ENCODE data around the gene RASSF5. TPM values are rescaled to one million over a fixed set of nuclear protein-coding genes. Genes with fewer than 3 reads are reported as not detected.

RASSF5 gene
- total RNA-seq, 1 experiment from 2014 or later, result 0.75 TPM

DNA sequence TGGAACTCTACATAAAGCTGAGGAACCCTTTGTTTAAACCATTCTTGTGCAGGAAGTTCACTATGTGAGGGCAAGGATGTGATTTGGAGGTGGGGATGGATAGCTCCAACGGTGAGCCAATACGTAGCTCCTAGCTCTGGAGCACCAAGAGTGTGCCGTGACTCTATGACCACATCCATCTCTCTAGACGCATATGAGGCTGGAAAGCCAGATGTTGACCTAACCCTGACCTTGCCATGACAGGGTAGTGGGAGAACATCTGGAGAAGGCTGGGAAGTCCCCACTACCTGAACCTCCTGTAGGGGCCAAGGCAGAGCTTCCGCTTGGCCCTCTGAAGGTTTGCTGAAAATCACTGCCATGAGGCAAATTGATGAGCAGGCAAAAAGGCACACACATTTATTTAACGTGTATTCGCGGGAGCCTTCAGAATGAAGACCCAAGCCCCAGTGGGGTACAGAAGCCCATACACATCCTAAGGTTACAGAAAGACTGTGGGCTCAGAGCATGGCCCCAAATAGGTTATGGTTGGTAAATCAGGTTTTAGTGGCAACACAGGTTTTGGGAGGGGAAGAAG lies 61.5 kb downstream of the RASSF5 start:
- no peak for DNase-seq (ENCODE audit: low spot score)
- Histone ChIP-seq H3K4me3 (ENCODE audit: low read depth, low read length, poor library complexity, severe bottlenecking) (no peak overlapping the region), H3K27ac (ENCODE audit: low read depth, low read length, poor library complexity, severe bottlenecking) (no peak overlapping the region), H3K27me3 (replicated peaks; ENCODE audit: insufficient read depth, low read depth, low read length, poor library complexity) (no peaks in the 10 kb centered on the region), H3K4me1 (ENCODE audit: insufficient read depth, low read length, poor library complexity, severe bottlenecking) (no peaks in the 10 kb centered on the region), H3K9me3 (ENCODE audit: low read depth, low read length, poor library complexity, severe bottlenecking) (no peaks in the 10 kb centered on the region), H3K36me3 (ENCODE audit: insufficient read depth, low read length, poor library complexity, severe bottlenecking) (no peaks in the 10 kb centered on the region)
- no TSS peak for BruUV-seq (replicated peaks)
- ChIA-PET POLR2A (ENCODE audit: low non-redundant PET) (no interaction called here), CTCF (no interaction called here)
- intact Hi-C loops (cut with micrococcal nuclease; ENCODE audit: unreplicated experiment), result no loop called here
- TF ChIP-seq, protein P1, sequence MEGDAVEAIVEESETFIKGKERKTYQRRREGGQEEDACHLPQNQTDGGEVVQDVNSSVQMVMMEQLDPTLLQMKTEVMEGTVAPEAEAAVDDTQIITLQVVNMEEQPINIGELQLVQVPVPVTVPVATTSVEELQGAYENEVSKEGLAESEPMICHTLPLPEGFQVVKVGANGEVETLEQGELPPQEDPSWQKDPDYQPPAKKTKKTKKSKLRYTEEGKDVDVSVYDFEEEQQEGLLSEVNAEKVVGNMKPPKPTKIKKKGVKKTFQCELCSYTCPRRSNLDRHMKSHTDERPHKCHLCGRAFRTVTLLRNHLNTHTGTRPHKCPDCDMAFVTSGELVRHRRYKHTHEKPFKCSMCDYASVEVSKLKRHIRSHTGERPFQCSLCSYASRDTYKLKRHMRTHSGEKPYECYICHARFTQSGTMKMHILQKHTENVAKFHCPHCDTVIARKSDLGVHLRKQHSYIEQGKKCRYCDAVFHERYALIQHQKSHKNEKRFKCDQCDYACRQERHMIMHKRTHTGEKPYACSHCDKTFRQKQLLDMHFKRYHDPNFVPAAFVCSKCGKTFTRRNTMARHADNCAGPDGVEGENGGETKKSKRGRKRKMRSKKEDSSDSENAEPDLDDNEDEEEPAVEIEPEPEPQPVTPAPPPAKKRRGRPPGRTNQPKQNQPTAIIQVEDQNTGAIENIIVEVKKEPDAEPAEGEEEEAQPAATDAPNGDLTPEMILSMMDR (conservative IDR thresholded peaks at IDR 0.05; ENCODE audit: low read depth, low read length), result no peak
- TF ChIP-seq EZH2 (IDR thresholded peaks at IDR 0.05; ENCODE audit: borderline replicate concordance, low read depth, low read length, poor library complexity, severe bottlenecking), result no peak

DNA sequence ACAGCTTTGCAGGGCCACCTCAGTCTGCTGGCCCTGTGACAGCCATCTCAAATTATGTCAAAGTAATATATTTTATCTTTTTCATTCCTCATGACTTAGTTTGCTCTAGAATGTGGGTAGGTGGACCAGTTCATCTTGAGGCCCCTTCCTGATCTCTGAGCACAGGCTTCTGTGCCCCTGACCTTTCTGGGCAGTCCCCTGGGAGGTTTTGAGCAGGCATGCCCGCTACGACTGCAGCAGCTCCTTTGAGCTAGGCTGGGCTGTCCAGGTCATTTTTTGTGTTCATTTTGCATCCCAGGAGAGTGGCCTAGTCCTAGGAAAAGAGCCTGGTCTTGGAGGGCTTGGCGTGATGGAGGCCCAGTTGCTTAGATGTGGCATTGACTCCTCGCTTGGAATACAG lies 62.2 kb downstream of the RASSF5 start:
- H3K27me3 ChIP-seq (replicated peaks; ENCODE audit: insufficient read depth, low read depth, low read length, poor library complexity), result no peaks in the 10 kb centered on the region
- POLR2A ChIA-PET (ENCODE audit: low non-redundant PET), result no interaction called here
- DNase-seq (ENCODE audit: low spot score), result no peak
- no TSS peak for BruUV-seq (replicated peaks)
- H3K9me3 ChIP-seq (ENCODE audit: low read depth, low read length, poor library complexity, severe bottlenecking), result no peaks in the 10 kb centered on the region
- CTCF ChIA-PET, result no interaction called here
- no peak overlapping the region for H3K4me3 ChIP-seq (ENCODE audit: low read depth, low read length, poor library complexity, severe bottlenecking)
- TF ChIP-seq EZH2 (IDR thresholded peaks at IDR 0.05; ENCODE audit: borderline replicate concordance, low read depth, low read length, poor library complexity, severe bottlenecking), result no peak
- TF ChIP-seq, protein P1 (conservative IDR thresholded peaks at IDR 0.05; ENCODE audit: low read depth, low read length), result no peak
- intact Hi-C loops (cut with micrococcal nuclease; ENCODE audit: unreplicated experiment), result no loop called here
- no peak overlapping the region for H3K27ac ChIP-seq (ENCODE audit: low read depth, low read length, poor library complexity, severe bottlenecking)
- H3K4me1 ChIP-seq (ENCODE audit: insufficient read depth, low read length, poor library complexity, severe bottlenecking), result no peaks in the 10 kb centered on the region
- no peaks in the 10 kb centered on the region for H3K36me3 ChIP-seq (ENCODE audit: insufficient read depth, low read length, poor library complexity, severe bottlenecking)

DNA sequence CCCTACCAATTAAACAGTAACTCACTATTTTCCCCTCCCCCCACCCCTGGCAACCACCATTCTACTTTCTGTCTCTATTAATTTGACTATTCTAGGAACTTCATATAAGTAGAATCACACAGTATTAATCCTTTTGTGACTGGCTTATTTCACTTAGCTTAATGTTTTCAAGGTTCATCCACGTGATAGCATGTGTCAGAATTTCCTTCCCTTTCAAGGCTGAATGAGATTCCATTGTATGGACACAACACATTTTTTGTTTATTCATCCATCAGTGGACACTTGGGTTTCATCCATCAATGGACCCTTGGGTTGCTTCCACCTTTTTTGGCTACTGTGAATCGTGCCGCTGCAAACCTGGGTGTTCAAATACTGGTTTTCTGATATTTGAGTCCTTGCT lies 63.2 kb downstream of the RASSF5 start:
- Histone ChIP-seq H3K4me1 (ENCODE audit: insufficient read depth, low read length, poor library complexity, severe bottlenecking) (peaks cover 9% of the 10 kb centered on the region), H3K27ac (ENCODE audit: low read depth, low read length, poor library complexity, severe bottlenecking) (no peak overlapping the region), H3K4me3 (ENCODE audit: low read depth, low read length, poor library complexity, severe bottlenecking) (no peak overlapping the region), H3K27me3 (replicated peaks; ENCODE audit: insufficient read depth, low read depth, low read length, poor library complexity) (no peaks in the 10 kb centered on the region), H3K36me3 (ENCODE audit: insufficient read depth, low read length, poor library complexity, severe bottlenecking) (no peaks in the 10 kb centered on the region), H3K9me3 (ENCODE audit: low read depth, low read length, poor library complexity, severe bottlenecking) (no peaks in the 10 kb centered on the region)
- TF ChIP-seq, protein P1 (conservative IDR thresholded peaks at IDR 0.05; ENCODE audit: low read depth, low read length), result no peak
- no peak for TF ChIP-seq EZH2 (IDR thresholded peaks at IDR 0.05; ENCODE audit: borderline replicate concordance, low read depth, low read length, poor library complexity, severe bottlenecking)
- no peak for DNase-seq (ENCODE audit: low spot score)
- POLR2A ChIA-PET (ENCODE audit: low non-redundant PET), result no interaction called here
- intact Hi-C loops (cut with micrococcal nuclease; ENCODE audit: unreplicated experiment), result no loop called here
- BruUV-seq (replicated peaks), result no TSS peak
- CTCF ChIA-PET, result no interaction called here

Data from A673 (cell line).